ENCODE results near the gene PDE10A.

GRCh38 chr6:165615636-165616035 lies 47.4 kb downstream of the PDE10A start:
- TF ChIP-seq ARID4B (CRISPR knock-in tag; IDR thresholded peaks at IDR 0.05; ENCODE audit: borderline replicate concordance) (no peak), ATF3 (CRISPR knock-in tag; conservative IDR thresholded peaks at IDR 0.05) (no peak), CTCF (IDR thresholded peaks at IDR 0.05) (no peak), NR3C1 (CRISPR knock-in tag; conservative IDR thresholded peaks at IDR 0.05; ENCODE audit: low read depth) (no peak), FOXP4 (CRISPR knock-in tag; IDR thresholded peaks at IDR 0.05) (no peak), ERG (CRISPR knock-in tag; IDR thresholded peaks at IDR 0.05) (no peak), STAT6 (CRISPR knock-in tag; conservative IDR thresholded peaks at IDR 0.05; ENCODE audit: low read depth) (no peak), ZNF263 (CRISPR knock-in tag; IDR thresholded peaks at IDR 0.05; ENCODE audit: low read depth) (no peak)

Data from WTC11 (cell line).